AG08396 (cell line): Measurements from ENCODE around the gene MCUB.
"Not testable (repeated sequence)": the region's sequence is repeated elsewhere in the genome, so short reads cannot be mapped to it uniquely, and the experiment has no call there.

Experiments used
- DNase-seq: peaks from one replicate; pipeline ENCODE4 v3.0.0; 2012; ENCODE audit warnings: low spot score, mixed read lengths

MCUB gene

DNA sequence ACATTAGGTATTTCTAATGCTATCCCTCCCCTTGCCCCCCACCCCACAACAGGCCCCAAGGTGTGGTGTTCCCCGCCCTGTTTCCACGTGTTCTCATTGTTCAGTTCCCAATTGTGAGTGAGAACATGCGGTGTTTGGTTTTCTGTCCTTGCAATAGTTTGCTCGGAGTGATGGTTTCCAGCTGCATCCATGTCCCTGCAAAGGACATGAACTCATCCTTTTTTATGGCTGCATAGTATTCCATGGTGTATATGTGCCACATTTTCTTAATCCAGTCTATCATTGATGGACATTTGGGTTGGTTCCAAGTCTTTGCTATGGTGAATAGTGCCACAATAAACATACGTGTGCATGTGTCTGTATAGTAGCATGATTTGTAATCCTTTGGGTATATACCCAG, 20.0 kb downstream of the MCUB start:
- not testable (repeated sequence) for DNase-seq

DNA sequence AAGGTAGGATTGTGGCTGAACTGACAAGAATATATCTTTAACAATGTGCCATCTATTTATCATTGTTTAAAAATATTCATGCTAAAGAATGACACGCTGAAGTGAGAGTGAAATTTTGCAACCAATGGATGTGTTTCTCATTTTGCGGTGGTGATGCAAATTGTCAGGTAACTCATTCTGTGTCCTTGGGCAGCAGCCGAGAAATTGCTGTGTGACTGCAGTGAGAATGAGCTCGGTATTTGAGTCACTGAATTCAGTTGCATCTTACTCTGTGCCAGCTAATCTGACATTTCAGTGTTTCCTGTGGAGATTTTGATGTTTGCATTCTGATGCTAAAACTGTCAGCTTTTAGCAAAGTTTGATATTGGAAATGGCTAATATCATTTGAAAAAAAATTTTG, 28.1 kb downstream of the MCUB start:
- DNase-seq: no peak

DNA sequence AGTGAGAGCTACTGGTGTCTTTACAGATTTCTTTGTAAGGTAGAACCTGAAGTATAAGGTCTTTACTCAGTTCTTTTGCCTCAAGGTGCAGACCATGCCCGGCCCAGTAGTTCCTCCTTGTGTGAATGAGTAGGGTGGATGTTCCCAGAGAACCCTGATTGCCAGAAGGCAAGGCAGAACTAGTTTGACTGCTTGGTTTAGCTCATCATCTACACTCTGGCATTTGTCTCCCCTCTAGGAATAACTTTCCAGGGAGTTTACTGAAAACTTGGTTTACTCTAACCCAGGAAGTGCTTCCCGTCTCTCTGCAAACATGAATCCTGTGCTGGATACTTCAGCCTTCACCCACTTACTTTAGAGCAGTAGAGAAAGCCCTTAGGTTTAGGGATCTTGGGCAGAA, 29.1 kb downstream of the MCUB start:
- no peak for DNase-seq

DNA sequence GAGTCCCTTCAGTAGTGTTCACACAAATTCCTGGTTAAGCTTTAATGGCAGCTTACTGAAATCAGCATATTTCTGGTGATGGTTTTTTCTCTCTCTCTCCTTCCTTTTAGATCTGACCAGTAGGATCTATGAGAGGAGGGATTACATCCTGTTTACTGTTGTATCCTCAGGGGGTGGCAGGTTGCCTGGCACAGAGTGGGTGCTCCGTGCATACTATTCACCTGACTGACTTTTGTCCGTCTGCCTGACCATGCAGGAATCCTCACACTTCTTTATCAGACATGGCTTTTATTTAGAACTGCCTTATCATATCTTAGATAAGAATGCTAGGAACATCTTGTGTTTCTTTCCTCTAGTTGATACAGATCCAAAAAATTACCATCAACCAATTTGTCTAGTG, 29.6 kb downstream of the MCUB start:
- DNase-seq: no peak

DNA sequence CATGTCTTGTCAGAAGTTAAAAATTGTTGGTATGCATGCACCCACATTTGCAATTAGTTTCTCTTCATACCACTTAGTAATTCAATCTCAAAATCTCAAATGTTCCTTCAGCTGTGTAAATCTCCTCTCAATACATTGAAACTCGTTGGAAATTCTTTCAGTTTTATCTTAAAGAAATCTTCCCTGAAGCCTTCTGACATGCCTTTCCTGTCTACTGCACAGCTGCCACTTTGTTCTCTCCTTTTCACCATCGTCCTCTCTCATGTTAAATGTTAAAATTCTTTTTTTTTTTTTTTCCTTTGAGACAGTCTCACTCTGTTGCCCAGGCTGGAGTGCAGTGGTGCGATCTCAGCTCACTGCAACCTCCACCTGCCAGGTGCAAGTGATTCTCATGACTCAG, 30.9 kb downstream of the MCUB start:
- no peak for DNase-seq

DNA sequence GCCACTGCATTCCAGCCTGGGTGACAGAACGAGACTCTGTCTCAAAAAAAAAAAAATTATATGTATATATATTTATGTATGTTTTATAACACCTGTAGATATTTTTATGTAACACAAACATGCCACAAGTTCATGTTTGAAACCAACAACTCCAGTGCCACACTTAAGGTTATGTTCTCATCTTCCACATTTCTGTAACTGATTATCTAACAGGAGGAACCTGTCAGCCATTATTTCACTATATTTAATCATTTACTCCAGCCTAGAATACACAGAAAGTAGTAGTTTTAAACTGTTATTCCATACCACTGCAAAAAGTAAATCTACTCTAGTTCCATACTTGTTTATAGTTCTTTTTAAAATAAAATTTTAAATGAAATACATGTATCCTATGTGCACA, 32.3 kb downstream of the MCUB start:
- no peak for DNase-seq

DNA sequence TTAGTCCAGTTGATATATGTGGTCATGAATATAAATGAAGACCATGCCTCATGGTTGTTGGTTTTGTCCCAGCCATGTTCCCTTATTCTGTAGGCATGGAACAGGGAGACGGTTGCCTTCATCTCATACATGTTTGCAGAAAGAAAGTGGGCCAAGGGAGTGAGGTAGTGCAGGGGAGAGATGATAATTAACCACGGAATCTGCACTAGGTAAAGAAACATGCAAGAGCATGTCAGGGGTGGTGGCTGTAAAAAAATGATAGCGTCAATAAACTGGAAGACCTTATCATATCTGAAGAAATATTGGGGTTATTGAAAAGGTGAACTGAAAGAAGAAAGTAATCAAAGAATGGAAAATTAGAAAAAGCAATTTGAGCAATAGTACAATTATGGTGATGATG, 35.1 kb downstream of the MCUB start:
- not testable (repeated sequence) for DNase-seq

DNA sequence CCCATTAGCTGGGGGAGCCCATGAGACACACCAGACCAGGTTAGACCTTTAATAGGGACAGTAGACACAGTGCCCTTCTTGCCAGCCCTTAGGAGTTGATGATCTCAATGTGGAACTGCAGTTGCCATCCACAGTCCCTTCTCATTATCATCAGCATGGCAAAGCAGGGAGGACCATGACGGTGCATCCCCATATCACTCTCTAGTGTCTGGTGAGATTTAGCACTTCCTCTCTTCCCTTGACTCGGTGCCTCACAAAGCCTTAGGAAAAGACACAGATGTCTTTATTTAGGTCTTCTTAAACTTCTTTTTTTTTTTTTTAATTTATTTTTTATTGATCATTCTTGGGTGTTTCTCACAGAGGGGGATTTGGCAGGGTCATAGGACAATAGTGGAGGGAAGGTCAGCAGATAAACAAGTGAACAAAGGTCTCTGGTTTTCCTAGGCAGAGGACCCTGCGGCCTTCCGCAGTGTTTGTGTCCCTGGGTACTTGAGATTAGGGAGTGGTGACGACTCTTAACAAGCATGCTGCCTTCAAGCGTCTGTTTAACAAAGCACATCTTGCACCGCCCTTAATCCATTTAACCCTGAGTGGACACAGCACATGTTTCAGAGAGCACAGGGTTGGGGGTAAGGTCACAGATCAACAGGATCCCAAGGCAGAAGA, 36.5 kb downstream of the MCUB start:
- not testable (repeated sequence) for DNase-seq

DNA sequence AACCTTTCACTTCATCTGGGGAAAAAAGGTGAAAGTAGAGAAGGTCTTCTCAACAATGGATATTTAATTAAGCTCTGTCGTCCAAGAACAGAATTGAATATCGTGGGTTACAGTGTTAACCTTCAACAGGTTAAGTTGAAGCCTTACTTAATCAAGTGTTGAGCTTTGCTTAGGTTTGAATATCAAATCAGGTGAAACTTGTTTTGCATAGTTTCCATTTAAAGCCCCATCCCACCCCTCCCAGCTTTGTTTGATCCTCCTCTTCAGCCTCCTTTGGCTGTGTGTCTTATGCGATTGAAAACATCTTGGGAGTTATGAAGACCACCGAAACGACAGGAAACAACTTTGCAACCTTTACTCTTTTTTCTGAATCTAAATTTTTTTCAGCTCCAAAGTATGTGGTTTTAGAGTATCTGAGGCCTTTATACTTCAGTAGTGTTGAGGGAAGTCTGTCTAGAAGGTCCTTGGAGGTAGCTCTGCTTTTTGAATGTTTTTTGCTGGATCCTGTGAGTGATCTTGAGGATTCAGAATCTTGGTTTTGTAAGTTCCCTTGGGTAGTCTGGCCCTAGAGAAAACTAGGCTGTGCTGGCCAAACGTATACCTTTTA, 39.1 kb downstream of the MCUB start:
- DNase-seq: no peak

DNA sequence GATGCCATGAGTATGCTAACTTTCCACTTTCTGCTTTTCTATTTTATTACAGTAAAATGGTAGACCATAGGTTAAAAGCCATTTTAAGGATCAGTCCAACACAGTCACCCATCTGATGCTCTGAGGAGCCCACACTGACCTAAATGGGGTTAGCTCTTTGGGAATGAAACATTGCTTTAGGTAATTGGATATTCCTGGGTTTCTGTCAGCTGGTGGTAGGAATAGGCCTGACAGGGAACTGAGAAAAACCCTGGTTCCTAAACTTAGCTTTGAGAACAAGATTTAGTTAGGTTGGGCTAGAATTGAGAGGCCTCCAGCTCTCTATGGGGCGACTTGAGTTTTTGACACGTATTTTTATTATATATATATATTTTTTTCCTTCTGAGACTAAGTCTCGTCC, 40.4 kb downstream of the MCUB start:
- no peak for DNase-seq

DNA sequence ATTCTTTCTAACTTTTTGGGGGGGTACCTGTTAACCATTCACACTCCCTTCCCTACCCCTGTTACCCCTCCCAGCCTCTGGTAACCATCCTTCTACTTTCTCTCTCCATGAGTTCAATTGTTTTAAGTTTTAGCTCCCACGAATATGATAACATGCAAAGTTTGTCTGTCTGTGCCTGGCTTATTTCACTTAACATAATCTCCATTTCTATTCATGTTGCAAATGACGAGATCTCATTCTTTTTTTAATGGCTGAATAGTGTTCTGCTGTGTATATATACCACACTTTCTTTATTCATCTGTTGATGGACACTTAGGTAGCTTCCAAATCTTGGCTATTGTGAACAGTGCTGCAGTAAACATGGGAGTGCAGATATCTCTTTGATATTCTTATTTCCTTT, 41.3 kb downstream of the MCUB start:
- no peak for DNase-seq

DNA sequence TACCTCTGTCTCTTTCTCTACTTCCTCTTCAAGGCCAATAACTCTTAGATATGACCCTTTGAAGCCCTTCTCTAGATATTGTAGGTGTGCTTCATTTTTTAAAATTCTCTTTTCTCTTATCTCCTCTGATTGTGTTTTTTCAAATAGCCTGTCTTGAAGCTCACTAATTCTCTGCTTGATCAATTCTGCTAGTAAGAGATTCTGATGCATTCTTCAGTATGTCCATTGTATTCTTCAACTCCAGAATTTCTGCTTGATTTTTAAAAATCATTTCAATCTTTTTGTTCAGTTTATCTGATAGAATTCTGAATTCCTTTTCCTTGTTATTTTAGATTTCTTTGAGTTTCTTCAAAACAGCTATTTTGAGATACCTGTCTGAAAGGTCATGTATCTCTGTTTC, 47.9 kb downstream of the MCUB start:
- no peak for DNase-seq

DNA sequence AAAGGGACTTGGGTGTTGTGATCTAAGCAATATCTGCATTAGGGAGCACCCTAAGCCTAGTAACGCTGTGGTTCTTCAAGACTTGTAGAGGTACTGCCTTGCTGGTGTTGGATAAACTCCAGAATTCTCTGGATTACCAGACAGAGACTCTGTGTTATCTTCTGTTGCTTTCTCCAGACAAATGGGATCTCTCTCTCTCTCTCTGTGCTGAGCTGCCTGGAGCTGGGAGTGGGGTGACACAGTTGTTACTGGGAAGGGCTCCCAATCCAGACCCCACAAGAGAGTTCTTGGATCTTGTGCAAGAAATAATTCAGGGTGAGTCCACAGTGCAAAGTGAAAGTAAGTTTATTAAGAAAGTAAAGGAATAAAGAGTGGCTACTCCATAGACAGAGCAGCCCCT, 48.8 kb downstream of the MCUB start:
- no peak for DNase-seq

DNA sequence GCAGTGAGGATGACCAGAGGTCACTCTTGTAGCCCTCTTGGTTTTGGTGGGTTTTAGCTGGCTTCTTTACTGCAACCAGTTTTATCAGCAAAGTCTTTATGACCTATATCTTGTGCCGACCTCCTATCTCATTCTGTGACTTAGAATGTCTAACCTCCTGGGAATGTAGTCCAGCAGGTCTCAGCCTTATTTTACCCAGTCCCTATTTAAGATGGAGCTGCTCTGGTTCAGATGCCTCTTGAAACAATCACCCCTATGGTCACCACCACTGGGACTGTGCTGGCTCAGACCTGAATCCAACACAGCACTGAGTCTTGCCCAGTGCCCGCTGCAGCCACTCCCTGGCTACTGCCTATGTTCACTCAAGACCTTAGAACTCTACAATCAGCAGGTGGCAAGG, 49.4 kb downstream of the MCUB start:
- no peak for DNase-seq

DNA sequence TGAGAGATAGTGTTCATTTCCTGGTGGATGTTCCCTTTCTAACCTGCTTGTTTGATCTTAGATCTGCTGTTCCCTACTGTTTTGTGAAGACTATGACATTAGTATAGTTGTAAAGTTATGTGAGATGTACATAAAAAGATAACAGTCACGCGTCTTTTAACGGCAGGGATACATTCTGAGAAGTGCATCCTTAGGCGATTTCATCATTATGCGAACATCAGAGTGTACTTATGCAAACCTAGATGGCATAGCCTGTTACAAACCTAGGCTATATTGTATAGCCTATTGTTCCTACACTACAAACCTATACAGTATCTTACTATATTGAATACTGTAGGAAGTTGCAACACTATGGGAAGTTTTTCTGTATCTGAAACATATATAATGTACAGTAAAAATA, 50.4 kb downstream of the MCUB start:
- DNase-seq: no peak

DNA sequence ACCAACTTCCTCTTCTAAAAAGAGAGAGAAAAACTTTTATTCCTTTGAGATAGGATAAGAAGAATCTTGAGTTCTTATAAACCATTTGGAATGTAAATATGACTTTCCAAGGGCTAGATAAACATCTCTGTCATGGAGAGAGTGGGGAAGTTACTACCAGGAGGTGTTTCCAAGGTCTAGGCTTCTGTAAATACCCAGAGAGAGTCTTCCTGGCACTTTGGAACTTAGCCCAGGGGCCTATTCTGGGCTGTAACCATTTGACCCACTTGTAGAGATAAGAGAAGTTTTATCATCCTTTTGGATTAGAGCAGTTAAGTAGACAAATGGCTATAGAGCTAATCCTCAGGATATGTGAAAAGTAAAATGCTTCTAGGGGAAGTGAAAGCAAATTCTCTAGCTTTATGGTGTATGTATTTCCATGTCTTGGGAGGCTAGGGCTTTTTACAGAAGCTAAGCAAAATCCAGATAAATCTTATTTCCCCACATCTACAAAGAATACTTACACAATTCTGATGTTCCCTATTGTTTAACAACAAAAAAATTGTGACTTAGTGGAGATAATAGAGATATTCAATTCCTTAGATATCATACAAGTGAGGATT, 51.1 kb downstream of the MCUB start:
- DNase-seq: peak; percentile 20

DNA sequence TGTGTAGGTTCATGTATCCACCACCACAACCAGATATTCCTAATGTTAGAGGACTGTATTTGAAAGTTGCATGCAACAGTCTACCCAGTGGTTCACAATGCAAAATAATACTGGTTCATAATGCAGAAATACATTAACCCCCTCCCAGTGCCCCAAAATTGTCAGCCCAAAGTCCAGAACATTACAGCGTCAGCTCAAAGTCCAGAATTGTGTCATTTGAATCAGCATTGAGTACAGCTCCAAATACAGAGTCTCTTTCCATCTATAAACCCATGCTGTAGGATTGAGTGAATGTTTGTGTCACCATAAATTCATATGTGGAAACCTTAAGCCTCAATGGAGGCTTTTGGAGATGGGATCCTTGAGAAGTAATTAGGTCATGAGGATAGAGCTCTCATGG, 54.0 kb downstream of the MCUB start:
- DNase-seq: no peak

DNA sequence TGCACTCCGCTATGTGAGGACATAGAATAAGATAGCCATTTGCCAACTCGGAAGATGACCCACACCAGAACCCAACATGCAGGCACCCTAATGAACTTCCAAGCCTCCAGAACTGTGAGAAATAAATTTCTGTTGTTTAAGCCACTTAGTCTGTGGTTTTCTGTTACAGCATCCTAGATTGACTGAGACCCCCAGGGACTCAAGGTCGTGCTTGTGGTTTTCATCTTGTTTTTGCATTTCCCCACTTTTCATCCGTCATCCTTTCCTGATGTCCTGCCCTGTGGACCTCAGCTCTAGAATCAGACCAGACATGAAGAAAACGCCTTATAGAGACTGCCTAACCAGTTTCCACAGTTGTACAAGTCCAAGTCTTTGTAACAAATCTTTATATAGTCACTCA, 54.4 kb downstream of the MCUB start:
- DNase-seq: no peak

DNA sequence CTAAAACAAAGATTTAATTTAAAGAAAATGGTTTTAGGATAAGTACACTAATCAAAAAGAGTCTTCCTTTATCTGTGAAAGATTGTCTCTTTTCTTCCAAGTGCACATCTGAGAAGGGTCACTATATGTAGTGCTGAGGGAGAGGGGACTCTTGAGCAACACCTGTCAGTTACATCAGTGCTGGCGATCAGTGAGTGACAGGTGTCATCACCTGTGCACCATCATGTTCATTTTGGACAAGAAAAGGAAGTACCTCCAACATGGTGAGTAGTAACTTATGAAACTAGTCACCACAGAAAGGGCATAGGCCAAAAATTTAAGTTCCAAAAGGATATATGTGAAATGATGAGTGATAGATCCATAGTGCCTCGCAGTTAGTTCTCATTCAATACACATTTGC, 55.7 kb downstream of the MCUB start:
- DNase-seq: no peak

DNA sequence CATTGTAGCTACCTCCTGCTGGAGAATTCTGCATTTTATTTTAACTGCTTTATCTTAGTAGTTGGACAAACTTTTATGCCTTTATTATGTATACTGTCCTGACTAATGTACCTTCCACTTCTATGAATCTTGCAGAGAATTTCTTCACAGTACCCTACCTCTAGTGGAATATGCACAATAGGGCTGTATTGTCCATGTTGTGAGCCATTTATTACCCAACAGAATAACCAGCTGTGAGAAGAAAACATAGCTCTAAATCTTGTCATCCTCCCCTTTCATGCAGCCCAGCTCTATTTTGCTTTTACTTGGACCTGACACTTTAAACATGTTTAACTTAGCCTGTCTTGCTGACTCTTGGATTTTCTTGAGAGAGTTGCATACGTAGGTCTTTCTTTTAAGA, 56.2 kb downstream of the MCUB start:
- DNase-seq: no peak

DNA sequence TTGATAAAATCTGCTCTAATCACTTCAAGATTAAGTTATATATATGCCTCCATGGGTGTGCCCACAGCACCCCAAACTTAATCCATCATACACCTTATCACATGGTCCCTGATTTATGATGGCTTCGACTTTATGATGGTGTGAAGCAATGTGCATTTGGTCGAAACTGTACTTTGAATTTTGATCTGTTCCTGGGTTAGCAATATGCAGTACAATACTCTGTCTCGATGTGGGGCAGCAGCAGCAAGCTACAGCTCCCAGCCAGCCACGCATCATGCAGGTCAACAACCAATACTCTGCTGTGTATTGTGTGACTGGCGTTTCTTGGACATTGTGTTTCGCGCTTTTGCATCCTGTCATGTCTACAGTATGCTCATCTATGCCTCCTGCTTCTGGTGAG, 62.6 kb downstream of the MCUB start:
- DNase-seq: no peak

DNA sequence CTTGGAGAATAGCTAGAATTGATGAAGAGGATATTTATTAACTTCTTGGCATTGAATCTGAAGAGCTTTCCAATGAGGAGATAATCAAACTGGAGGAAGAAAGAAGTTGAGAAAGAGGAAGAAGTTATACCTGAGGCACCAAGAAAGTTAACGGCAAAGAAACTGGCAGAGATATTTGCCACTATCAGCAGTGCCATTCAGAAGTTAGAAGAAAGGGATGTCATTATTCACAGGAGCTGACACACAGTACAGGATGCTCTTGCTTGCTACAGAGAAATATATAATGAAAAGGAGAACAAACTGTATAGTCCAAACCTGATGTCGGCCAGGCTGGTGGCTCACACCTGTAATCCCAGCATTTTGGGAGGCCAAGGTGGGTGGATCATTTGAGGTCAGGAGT, 64.5 kb downstream of the MCUB start:
- no peak for DNase-seq

DNA sequence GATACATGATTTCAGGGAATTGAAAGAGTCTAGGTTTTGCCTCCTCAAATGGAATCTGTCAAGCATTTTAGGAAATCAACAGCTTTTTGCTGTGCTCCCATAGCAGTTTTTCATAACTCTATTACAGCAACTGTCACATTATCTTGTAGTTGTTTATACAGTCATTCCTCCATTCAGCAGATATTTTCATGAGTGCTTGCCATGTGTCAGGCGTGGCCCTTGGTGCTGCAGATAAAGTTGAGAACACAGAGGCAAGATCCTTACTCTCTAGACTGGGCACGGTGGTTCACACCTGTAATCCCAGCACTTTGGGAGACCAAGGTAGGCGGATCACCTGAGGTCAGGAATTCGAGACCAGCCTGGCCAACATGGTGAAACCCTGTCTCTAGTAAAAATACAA, 67.3 kb downstream of the MCUB start:
- no peak for DNase-seq

DNA sequence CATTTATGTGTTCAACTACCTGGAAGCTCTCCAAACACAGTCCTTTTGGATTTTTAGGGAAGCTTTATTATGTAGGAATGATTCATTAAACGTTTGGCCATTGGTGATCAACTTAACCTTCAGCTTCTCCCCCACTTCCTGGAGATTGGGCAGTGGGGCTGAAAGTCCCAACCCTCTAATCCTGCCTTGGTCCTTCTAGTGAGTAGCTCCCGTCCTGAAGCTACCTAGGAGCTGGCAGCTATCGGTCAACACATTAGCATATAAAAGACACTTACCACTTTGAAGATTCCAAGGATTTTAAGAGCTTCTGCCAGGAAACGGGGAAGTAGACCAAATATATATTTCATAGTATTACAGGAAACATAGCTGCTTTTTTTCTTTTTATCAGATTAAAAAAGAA, 69.7 kb downstream of the MCUB start:
- DNase-seq: no peak
